Esophagus squamous epithelium (tissue), 5 donors: ENCODE results near the gene FOXN1. TPM values are rescaled to one million over a fixed set of nuclear protein-coding genes. Genes with fewer than 3 reads are reported as not detected.

Experiments
- DNase-seq: peaks from one replicate; lab custom pipeline; 2025; lab: John Stamatoyannopoulos, UW
- H3K27ac ChIP-seq, 4 donors: fragments of 200-600 bp; sonication (generic); one replicate each; pipeline ENCODE4 v1.5.1; 2016 to 2019; ENCODE audit warnings: mild to moderate bottlenecking in 1 of 4
- H3K27me3 ChIP-seq, 4 donors: fragments of 200-600 bp; sonication (generic); 1 replicate in 3 of 4; 2 replicates in 1 of 4; pipeline versions ENCODE4 v1.5.1 to v1.6.0; 2017 to 2021; ENCODE audit warnings: antibody characterized with exemption in 1 of 4
- H3K36me3 ChIP-seq, 3 donors: fragments of 200-600 bp; sonication (generic); one replicate each; pipeline ENCODE4 v1.5.1; 2016 to 2019
- H3K4me1 ChIP-seq, 3 donors: fragments of 200-600 bp; sonication (generic); one replicate each; pipeline ENCODE4 v1.5.1; 2017 to 2019
- H3K4me3 ChIP-seq, 4 donors: fragments of 200-600 bp; sonication (generic); 1 replicate in 3 of 4; 2 replicates in 1 of 4; pipeline ENCODE4 v1.5.1; 2016 to 2019; ENCODE audit warnings: mild to moderate bottlenecking in 2 of 4, moderate library complexity in 1 of 4
- H3K9me3 ChIP-seq, 3 donors: fragments of 200-600 bp; sonication (generic); one replicate each; pipeline ENCODE4 v1.5.1; 2016 to 2019
- POLR2A ChIP-seq, 4 donors: fragments of 450-650 bp; IDR thresholded peaks; one replicate each; pipeline ENCODE4 v1.6.1; 2017; ENCODE audit warnings: antibody characterized with exemption in 4 of 4, mild to moderate bottlenecking in 4 of 4, moderate library complexity in 3 of 4
- WGBS, 2 donors: methylation state at CpG; one replicate each; pipeline ENCODE4 v1.1.5; 2018; 5-methylcytosine and 5-hydroxymethylcytosine counted together
- intact Hi-C: fragments of 100-400 bp; cut with DNase I; formaldehyde crosslinking; loops from one replicate; pipeline ENCODE4 v1.15.0; 2022
- total RNA-seq, 4 donors: library from RNA; depleted of rRNA; stranded (reverse); fragments of >200 nt; gene quantifications; one replicate each; pipeline ENCODE4 v1.1.0, GENCODE V29; 2016
- TF ChIP-seq, protein P1 (sequence below), 6 experiments: fragments of 450-650 bp in 4 of 6; fragments of 200-600 bp in 2 of 6; sonication (generic) in 2 of 6; IDR thresholded peaks; one replicate each; pipeline ENCODE4 v1.5.1; 2016 to 2019; ENCODE audit warnings: antibody characterized with exemption in 6 of 6, mild to moderate bottlenecking in 4 of 6, moderate library complexity in 4 of 6
- donor health status: DM: yes; HTN: yes; CAD: no.

FOXN1 gene
- total RNA-seq, 4 donors from 2014 or later, result 10.5 to 17.0 (median 14.8) TPM

GRCh38 chr17:28470266-28470913, 35.8 kb upstream of the FOXN1 start:
- intact Hi-C loops, result no loop called here
- H3K9me3 ChIP-seq, result no peaks in the 10 kb centered on the region
- no peak for DNase-seq
- H3K27me3 ChIP-seq, result peaks cover 0 to 30% (median 0%) of the 10 kb centered on the region in 4 donors
- H3K4me1 ChIP-seq, result no peaks in the 10 kb centered on the region
- H3K27ac ChIP-seq, result no peak overlapping the region
- no peaks in the 10 kb centered on the region for H3K36me3 ChIP-seq
- no peak overlapping the region for H3K4me3 ChIP-seq
- TF ChIP-seq, protein P1, sequence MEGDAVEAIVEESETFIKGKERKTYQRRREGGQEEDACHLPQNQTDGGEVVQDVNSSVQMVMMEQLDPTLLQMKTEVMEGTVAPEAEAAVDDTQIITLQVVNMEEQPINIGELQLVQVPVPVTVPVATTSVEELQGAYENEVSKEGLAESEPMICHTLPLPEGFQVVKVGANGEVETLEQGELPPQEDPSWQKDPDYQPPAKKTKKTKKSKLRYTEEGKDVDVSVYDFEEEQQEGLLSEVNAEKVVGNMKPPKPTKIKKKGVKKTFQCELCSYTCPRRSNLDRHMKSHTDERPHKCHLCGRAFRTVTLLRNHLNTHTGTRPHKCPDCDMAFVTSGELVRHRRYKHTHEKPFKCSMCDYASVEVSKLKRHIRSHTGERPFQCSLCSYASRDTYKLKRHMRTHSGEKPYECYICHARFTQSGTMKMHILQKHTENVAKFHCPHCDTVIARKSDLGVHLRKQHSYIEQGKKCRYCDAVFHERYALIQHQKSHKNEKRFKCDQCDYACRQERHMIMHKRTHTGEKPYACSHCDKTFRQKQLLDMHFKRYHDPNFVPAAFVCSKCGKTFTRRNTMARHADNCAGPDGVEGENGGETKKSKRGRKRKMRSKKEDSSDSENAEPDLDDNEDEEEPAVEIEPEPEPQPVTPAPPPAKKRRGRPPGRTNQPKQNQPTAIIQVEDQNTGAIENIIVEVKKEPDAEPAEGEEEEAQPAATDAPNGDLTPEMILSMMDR (IDR thresholded peaks at IDR 0.05), result no peak
- TF ChIP-seq POLR2A (IDR thresholded peaks at IDR 0.05), result no peak
- 75 to 76% methylated on average over 7 of the region's 7 CpGs for WGBS, 2 donors

GRCh38 chr17:28470914-28471366, 35.2 kb upstream of the FOXN1 start:
- Histone ChIP-seq H3K27me3 (peaks cover 0 to 24% (median 0%) of the 10 kb centered on the region in 4 donors), H3K4me3 (no peak overlapping the region), H3K4me1 (no peaks in the 10 kb centered on the region), H3K36me3 (no peaks in the 10 kb centered on the region), H3K27ac (no peak overlapping the region), H3K9me3 (no peaks in the 10 kb centered on the region)
- TF ChIP-seq POLR2A (IDR thresholded peaks at IDR 0.05), result no peak
- TF ChIP-seq, protein P1 (IDR thresholded peaks at IDR 0.05), result no peak
- 50 to 73% methylated on average over 3 of the region's 3 CpGs for WGBS, 2 donors
- no peak for DNase-seq
- intact Hi-C loops, result no loop called here

- H3K4me3 ChIP-seq, result no peak overlapping the region
- intact Hi-C loops, result no loop called here
- H3K36me3 ChIP-seq, result no peaks in the 10 kb centered on the region
- H3K27ac ChIP-seq, result no peak overlapping the region
- WGBS, 2 donors, result 65 to 71% methylated on average over 15 of the region's 15 CpGs
- H3K9me3 ChIP-seq, result no peaks in the 10 kb centered on the region
- no peaks in the 10 kb centered on the region for H3K4me1 ChIP-seq
- no peak for DNase-seq
- peaks cover 0 to 17% (median 0%) of the 10 kb centered on the region in 4 donors for H3K27me3 ChIP-seq
- no peak for TF ChIP-seq POLR2A (IDR thresholded peaks at IDR 0.05)
- TF ChIP-seq, protein P1 (IDR thresholded peaks at IDR 0.05), result no peak
These were observed 34.4 kb upstream of the FOXN1 start for GRCh38 chr17:28471531-28472342.

GRCh38 chr17:28472871-28473497, 33.2 kb upstream of the FOXN1 start:
- intact Hi-C loops, result no loop called here
- Histone ChIP-seq H3K9me3 (no peaks in the 10 kb centered on the region), H3K4me1 (no peaks in the 10 kb centered on the region), H3K36me3 (no peaks in the 10 kb centered on the region), H3K4me3 (no peak overlapping the region), H3K27ac (no peak overlapping the region), H3K27me3 (peaks cover 0 to 17% (median 0%) of the 10 kb centered on the region in 4 donors)
- 82 to 85% methylated on average over 7 of the region's 7 CpGs for WGBS, 2 donors
- TF ChIP-seq, protein P1 (IDR thresholded peaks at IDR 0.05), result no peak
- TF ChIP-seq POLR2A (IDR thresholded peaks at IDR 0.05), result no peak
- no peak for DNase-seq
